Astrocyte of the cerebellum (primary cell): Measurements from ENCODE around the gene ZNF613.
"Not testable (repeated sequence)": the region's sequence is repeated elsewhere in the genome, so short reads cannot be mapped to it uniquely, and the experiment has no call there.

Experiments
- DNase-seq: peaks from one replicate; pipeline ENCODE4 v3.0.0-alpha.2; 2011; ENCODE audit warnings: low read depth
- H3K4me3 ChIP-seq: 2 replicates; pipeline ENCODE4 v1.5.1; 2011; ENCODE audit warnings: mild to moderate bottlenecking, low read depth, low read length, moderate library complexity
- in situ Hi-C: cut with HindIII; loops from 2 replicates; pipeline ENCODE4 v1.10.0; 2017; ENCODE audit warnings: low sequenced_read_pairs
- TF ChIP-seq, protein P1 (sequence below): IDR thresholded peaks from 2 replicates; pipeline ENCODE4 v1.5.1; 2012; ENCODE audit warnings: low read length, low read depth, moderate library complexity, mild to moderate bottlenecking; ENCODE audit errors: missing control alignments

Gene ZNF613

DNA sequence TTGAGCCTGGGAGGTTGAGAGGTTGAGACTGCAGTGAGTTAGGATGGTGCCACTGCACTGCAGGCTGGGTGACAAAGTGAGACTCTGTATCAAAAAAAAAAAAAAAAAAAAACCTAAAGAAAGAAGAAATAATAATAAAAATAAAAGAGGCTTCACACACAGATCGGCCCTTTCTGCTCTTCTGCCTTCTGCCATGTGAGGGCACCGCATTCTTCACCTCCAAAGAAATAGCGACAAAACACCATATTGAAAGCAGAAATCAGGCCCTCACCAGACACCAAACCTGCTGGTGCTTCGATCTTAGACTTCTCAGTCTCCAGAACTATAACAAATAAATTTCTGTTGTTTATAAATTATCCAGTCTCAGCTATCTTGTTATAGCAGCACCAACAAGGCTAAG lies 25.4 kb upstream of the ZNF613 start:
- TF ChIP-seq, protein P1, sequence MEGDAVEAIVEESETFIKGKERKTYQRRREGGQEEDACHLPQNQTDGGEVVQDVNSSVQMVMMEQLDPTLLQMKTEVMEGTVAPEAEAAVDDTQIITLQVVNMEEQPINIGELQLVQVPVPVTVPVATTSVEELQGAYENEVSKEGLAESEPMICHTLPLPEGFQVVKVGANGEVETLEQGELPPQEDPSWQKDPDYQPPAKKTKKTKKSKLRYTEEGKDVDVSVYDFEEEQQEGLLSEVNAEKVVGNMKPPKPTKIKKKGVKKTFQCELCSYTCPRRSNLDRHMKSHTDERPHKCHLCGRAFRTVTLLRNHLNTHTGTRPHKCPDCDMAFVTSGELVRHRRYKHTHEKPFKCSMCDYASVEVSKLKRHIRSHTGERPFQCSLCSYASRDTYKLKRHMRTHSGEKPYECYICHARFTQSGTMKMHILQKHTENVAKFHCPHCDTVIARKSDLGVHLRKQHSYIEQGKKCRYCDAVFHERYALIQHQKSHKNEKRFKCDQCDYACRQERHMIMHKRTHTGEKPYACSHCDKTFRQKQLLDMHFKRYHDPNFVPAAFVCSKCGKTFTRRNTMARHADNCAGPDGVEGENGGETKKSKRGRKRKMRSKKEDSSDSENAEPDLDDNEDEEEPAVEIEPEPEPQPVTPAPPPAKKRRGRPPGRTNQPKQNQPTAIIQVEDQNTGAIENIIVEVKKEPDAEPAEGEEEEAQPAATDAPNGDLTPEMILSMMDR, result no peak
- no peak overlapping the region for H3K4me3 ChIP-seq
- no peak for DNase-seq
- in situ Hi-C loops, result no loop called here

DNA sequence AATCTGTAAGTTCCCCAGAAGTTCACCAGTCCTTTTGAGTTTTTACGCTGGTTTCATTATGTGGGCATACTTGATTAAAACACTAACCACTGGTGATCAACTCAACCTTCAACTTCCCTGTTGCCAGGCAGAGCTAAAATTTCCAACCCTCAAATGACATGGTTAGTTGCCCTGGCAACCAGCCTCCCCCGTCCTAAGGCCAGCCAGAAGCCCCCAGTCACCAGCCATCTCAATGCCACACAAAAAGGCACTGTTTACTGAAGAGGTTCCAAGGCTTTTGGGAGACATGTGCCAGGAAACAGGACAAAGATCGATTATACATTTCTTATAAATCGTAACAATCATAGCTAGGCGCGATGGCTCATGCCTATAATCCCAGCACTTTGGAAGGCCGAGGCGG lies 24.1 kb upstream of the ZNF613 start:
- H3K4me3 ChIP-seq, result peak overlapping the region; percentile 94
- TF ChIP-seq, protein P1, result no peak
- in situ Hi-C loops, result no loop called here
- DNase-seq, result no peak

DNA sequence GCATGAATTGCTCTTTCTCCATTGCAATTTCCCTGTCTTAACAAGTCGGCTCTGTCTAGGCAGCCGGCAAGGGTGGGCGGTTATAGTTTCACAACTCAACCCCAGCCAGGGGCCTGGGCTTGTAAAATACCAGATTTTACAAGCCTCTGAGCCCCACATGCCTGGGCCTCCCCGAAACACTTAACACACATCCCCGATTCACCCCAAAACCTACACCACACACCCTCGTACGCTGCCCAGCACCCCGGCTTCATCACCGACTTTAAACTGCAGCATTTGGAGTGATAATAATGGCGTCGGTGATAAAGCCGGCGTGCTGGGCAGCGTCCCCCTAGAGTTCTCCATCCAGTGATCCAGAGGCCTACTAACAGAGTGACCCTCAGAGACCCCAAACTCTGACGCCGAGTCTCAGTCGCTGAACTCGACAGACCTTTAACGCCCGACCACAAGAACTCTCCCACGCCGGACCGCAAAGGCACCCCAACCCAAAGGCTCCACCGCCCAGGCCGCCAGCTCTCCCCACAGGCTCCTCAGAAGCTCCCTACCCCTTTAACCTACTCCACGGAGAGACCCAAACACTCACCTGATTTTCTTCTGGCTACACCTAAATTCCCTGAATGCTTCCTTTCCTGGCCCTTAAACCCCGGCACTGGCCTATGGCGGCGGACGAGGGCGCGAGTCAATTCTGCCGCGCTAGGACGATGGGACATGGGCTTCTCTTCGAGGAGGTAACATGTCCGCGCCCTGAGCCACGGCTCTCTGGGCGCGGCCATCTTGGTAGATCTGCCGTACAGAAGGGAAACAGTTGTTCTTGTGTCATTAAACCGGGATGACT lies 22.7 kb upstream of the ZNF613 start, which contains the start of gene ZNF649:
Gene ZNF649, minus strand, starts transcription at position 687 of the 835 bp plus-strand sequence. CDS start 4,910 bp downstream, outside the sequence.
- in situ Hi-C loops, result no loop called here
- DNase-seq, result peak; percentile 58

DNA sequence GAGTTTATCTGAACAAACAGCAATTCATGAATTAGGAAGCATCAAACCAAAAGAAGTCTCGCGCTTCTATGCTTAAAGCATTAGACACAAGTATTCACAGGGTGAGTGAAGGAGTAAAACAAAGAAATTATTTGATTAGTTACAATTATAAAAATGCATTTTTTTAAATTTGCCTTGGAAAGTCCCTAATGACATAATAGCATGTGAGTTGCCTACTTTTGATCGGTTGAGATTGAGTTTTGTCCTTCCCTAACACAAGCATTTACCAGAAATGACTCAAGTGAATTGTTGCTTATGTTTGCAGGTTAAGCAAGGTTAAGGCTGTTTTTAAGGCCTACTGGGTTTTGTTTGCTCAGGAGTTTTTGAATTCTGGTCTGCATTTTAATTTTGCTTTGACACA lies 22.1 kb upstream of the ZNF613 start:
- peak overlapping the region; percentile 94 for H3K4me3 ChIP-seq
- in situ Hi-C loops, result no loop called here
- TF ChIP-seq, protein P1, result no peak
- DNase-seq, result no peak

More for the DNA sequence above, 22.7 kb upstream of the ZNF613 start, which contains the start of gene ZNF649:
- peak within 1 kb of the TSS; percentile 94 for H3K4me3 ChIP-seq
- TF ChIP-seq, protein P1, result no peak

DNA sequence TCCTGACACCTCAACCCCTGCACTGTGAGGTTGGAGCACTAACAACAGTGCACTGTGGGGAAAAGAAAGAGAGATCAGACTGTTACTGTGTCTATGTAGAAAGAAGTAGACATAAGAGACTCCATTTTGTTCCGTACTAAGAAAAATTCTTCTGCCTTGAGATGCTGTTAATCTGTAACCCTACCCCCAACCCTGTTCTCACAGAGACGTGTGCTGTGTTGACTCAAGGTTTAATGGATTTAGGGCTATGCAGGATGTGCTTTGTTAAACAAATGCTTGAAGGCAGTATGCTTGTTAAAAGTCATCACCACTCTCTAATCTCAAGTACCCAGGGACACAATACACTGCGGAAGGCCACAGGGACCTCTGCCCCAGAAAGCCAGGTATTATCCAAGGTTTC lies 21.6 kb upstream of the ZNF613 start:
- in situ Hi-C loops, H3K4me3 ChIP-seq, DNase-seq: not testable (repeated sequence)

DNA sequence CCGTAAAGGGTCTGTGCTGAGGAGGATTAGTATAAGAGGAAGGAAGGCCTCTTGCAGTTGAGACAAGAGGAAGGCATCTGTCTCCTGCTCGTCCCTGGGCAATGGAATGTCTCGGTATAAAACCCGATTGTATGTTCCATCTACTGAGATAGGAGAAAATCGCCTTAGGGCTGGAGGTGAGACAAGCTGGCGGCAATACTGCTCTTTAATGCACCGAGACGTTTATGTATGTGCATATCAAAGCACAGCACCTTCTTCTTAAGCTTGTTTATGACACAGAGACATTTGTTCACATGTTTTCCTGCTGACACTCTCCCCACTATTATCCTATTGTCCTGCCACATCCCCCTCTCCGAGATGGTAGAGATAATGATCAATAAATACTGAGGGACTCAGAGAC lies 21.2 kb upstream of the ZNF613 start:
- DNase-seq, H3K4me3 ChIP-seq, in situ Hi-C loops: not testable (repeated sequence)

DNA sequence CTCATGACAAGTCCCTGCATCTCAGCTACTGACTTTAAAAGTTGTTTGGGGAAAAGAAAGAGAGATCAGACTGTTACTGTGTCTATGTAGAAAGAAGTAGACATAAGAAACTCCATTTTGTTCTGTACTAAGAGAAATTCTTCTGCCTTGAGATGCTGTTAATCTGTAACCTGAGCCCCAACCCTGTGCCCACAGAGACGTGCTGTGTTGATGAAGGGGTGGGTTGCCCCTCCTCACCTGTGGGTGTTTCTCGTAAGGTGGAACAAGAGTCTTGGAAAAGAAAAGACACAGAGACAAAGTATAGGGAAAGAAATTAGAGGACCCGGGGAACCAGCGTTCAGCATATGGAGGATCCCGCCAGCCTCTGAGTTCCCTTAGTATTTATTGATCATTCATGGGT lies 19.3 kb upstream of the ZNF613 start:
- DNase-seq, result not testable (repeated sequence)

DNA sequence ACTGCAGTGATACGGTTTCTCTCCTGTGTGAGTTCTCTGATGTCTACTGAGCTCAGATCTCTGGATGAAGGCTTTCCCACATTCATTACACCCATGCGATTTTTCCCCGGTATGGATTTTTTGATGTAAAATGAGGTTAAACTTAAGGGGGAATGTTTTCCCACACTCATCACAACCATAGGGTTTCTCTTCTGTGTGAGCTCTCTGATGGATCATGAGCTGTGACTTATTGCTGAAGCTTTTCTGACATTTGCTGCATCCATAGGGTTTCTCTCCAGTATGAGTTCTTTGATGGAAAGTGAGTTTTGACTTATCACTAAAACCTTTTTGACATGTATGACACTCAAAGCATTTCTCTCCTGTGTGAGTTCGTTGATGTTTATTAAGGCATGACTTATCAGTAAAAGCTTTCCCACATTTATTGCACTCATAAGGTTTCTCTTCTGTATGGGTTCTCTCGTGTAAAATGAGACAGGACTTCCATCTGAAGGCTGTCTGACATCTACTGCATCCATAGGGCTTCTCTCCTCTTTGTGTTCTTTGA lies 11.9 kb upstream of the ZNF613 start:
- no peak for DNase-seq
- in situ Hi-C loops, result no loop called here
- TF ChIP-seq, protein P1, result no peak
- no peak overlapping the region for H3K4me3 ChIP-seq

More for the DNA sequence above, 19.3 kb upstream of the ZNF613 start:
- in situ Hi-C loops, H3K4me3 ChIP-seq: not testable (repeated sequence)
